HFFc6 (cell line): ENCODE data around the gene IPO8. TPM values are rescaled to one million over a fixed set of nuclear protein-coding genes. Genes with fewer than 3 reads are reported as not detected.

Source experiments
- DNase-seq: peaks from one replicate; pipeline ENCODE4 v3.0.0-alpha.2; 2018
- H3K27ac Mint-ChIP-seq: 2 replicates; pipeline ENCODE4 v1.8.0; 2020; ENCODE audit warnings: mild to moderate bottlenecking, mixed read lengths
- H3K27me3 Mint-ChIP-seq: 2 replicates; pipeline ENCODE4 v1.8.0; 2021; ENCODE audit warnings: mild to moderate bottlenecking, moderate library complexity, mixed read lengths; ENCODE audit not compliant: insufficient read depth
- H3K36me3 Mint-ChIP-seq: 2 replicates; pipeline ENCODE4 v1.8.0; 2021; ENCODE audit warnings: low read depth, mixed read lengths
- H3K4me1 Mint-ChIP-seq: 2 replicates; pipeline ENCODE4 v1.8.0; 2020; ENCODE audit warnings: low read depth, mixed read lengths
- H3K4me3 Mint-ChIP-seq: 2 replicates; pipeline ENCODE4 v1.8.0; 2020; ENCODE audit warnings: mild to moderate bottlenecking, moderate library complexity, mixed read lengths
- H3K9me3 Mint-ChIP-seq: 2 replicates; pipeline ENCODE4 v1.8.0; 2020; ENCODE audit warnings: mild to moderate bottlenecking, mixed read lengths
- CTCF ChIP-seq: fragments of 200-600 bp; sonication (generic); IDR thresholded peaks from 2 replicates; pipeline ENCODE4 v1.5.0; 2021; ENCODE audit warnings: antibody characterized with exemption, mild to moderate bottlenecking
- total RNA-seq, 6 experiments: library from RNA; stranded (reverse); fragmentation: NEBNext Ultra II Directional; extraction: Animal tissue kit (Norgen Biotek cat#: 25700); gene quantifications; 2 replicates in 1 of 6; 3 replicates in 5 of 6; pipeline ENCODE4 v1.2.3, GENCODE V29; 2021

Gene IPO8
- total RNA-seq, 6 experiments from 2014 or later, result 44.4 to 53.3 (median 44.7) TPM

- Mint-ChIP-seq H3K9me3 (no peaks in the 10 kb centered on the region), H3K4me3 (no peak overlapping the region), H3K27ac (no peak overlapping the region), H3K36me3 (peaks cover 8% of the 10 kb centered on the region), H3K4me1 (peaks cover 5% of the 10 kb centered on the region), H3K27me3 (no peaks in the 10 kb centered on the region)
- DNase-seq, result no peak
- TF ChIP-seq CTCF, result no peak
Measured at GRCh38 chr12:30631740-30632139, 63.9 kb downstream of the IPO8 start.

- Mint-ChIP-seq H3K4me1 (no peaks in the 10 kb centered on the region), H3K36me3 (peaks cover 4% of the 10 kb centered on the region; the same call in 1 of the 2 replicates), H3K9me3 (no peaks in the 10 kb centered on the region), H3K27me3 (no peaks in the 10 kb centered on the region), H3K4me3 (no peak overlapping the region), H3K27ac (no peak overlapping the region)
- TF ChIP-seq CTCF, result no peak
- no peak for DNase-seq
Measured at GRCh38 chr12:30630979-30631285, 64.7 kb downstream of the IPO8 start.

- H3K36me3 Mint-ChIP-seq, result peaks cover 4% of the 10 kb centered on the region; the same call in 1 of the 2 replicates
Measured at GRCh38 chr12:30630076-30630978, 65.3 kb downstream of the IPO8 start.

GRCh38 chr12:30626847-30627246 lies 68.8 kb downstream of the IPO8 start:
- no peaks in the 10 kb centered on the region for H3K27me3 Mint-ChIP-seq
- no peaks in the 10 kb centered on the region for H3K9me3 Mint-ChIP-seq
- H3K4me1 Mint-ChIP-seq, result peaks cover 12% of the 10 kb centered on the region
- H3K36me3 Mint-ChIP-seq, result peaks cover 4% of the 10 kb centered on the region; the same call in 1 of the 2 replicates
- no peak overlapping the region for H3K27ac Mint-ChIP-seq
- no peak for TF ChIP-seq CTCF
- no peak for DNase-seq
- H3K4me3 Mint-ChIP-seq, result no peak overlapping the region

More at GRCh38 chr12:30630076-30630978, 65.3 kb downstream of the IPO8 start:
- no peaks in the 10 kb centered on the region for H3K27me3 Mint-ChIP-seq
- no peak overlapping the region for H3K27ac Mint-ChIP-seq
- TF ChIP-seq CTCF, result no peak
- H3K4me3 Mint-ChIP-seq, result no peak overlapping the region
- no peaks in the 10 kb centered on the region for H3K4me1 Mint-ChIP-seq
- DNase-seq, result no peak
- H3K9me3 Mint-ChIP-seq, result no peaks in the 10 kb centered on the region

GRCh38 chr12:30624009-30624408 lies 71.7 kb downstream of the IPO8 start:
- Mint-ChIP-seq H3K27me3 (peaks cover 4% of the 10 kb centered on the region; the same call in 1 of the 2 replicates), H3K36me3 (peaks cover 4% of the 10 kb centered on the region; the same call in 1 of the 2 replicates)

More at GRCh38 chr12:30624009-30624408, 71.7 kb downstream of the IPO8 start:
- no peak overlapping the region for H3K4me3 Mint-ChIP-seq
- peaks cover 12% of the 10 kb centered on the region for H3K4me1 Mint-ChIP-seq
- DNase-seq, result no peak
- TF ChIP-seq CTCF, result no peak
- no peak overlapping the region for H3K27ac Mint-ChIP-seq
- H3K9me3 Mint-ChIP-seq, result no peaks in the 10 kb centered on the region
